ENCODE results near the gene SLC39A6.
A peak's percentile ranks its signal among the peaks of the same experiment; 100 is the strongest.
"Not testable (repeated sequence)": the region's sequence is repeated elsewhere in the genome, so short reads cannot be mapped to it uniquely, and the experiment has no call there.

Gene SLC39A6

GRCh38 chr18:36135264-36135663 is 6.1 kb upstream of the SLC39A6 start:
- no peak for DNase-seq

DNA sequence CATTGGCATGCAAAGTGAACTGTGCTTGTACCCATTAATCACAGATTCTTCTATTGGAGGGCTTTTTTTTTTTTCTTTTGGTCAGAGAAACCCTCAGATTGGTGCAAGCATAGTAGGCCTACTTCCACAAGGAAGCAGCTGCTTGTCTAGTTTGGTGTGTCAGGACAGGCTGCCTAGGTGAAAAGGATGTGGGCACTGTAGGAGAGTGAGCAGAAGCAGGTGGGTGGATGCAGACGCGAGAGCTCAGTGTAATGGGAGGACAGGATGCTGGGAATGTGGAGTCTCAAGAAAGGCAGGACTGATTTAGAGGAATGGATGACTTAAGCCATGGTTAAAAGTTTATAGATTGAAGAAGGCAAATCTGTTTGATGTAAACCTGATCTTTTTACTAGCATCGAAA is 3.6 kb upstream of the SLC39A6 start:
- DNase-seq = no peak

DNA sequence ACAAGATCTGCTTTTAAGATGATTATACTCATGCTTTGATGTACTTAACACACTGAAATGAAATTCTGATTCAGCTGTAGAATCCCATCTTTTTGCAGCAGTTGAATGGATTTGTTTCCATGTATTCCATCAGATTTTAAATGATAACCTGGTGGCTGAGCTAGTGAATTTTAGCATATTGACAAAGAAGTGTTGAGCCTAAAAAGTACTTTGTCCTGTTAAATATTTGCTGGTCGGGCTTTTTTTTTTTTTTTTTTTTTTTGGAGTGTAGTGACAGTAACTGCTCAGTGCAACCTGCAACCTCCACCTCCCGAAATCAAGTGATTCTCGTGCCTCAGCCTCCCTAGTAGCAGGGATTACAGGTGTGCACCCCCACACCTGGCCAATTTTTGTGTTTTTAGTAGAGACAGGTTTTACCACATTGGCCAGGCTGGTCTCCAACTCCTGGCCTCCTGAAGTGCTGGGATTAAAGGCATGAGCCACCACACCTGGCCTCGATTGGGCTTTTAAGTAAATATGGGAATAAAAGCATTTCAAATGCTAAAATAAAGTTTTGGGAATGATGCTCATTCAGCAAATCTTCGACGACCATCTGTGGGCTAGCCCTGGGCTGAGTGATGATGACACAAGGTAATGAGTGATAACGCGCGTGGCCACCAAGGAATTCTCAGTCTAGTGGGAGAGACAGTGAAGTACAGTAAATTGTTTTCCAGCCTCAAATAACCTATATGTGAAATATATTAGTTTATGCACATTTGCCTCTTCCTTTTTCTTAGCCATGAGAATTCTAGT is 2.7 kb upstream of the SLC39A6 start:
- no peak for DNase-seq

- DNase-seq = no peak
Observed at GRCh38 chr18:36130883-36131653, 1.9 kb upstream of the SLC39A6 start.

GRCh38 chr18:36130039-36130831 is 1.1 kb upstream of the SLC39A6 start:
- peak in 2 of 56 donors; percentile 46 to 68 for DNase-seq

- peak in 3 of 56 donors; percentile 64 to 79 (median 73) for DNase-seq
Observed at GRCh38 chr18:36128907-36129299, 237 bp downstream of the SLC39A6 start.

GRCh38 chr18:36128530-36128870 is 640 bp downstream of the SLC39A6 start:
- peak in 14 of 56 donors; percentile 1 to 31 (median 12) for DNase-seq

GRCh38 chr18:36127836-36128529 is 1.2 kb downstream of the SLC39A6 start:
- DNase-seq = no peak

DNA sequence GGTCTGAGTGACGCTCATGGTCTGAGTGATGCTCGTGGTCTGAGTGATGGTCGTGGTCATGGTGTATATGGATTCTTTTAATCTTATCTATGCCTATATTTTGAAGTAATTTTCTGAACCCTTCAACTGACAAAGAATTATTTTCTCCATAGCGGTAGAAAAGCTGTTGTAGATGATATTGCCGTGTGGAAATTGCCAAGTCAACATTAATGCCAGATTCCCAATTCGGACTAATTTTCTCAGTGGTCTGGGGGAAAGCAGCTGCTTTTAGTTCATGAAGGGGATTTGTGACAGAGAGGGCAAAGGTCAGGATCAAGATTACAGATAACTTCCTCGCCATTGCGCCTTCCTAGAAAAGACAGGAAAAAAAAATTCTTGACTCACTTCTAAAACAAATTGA is 2.5 kb downstream of the SLC39A6 start:
- no peak for DNase-seq

DNA sequence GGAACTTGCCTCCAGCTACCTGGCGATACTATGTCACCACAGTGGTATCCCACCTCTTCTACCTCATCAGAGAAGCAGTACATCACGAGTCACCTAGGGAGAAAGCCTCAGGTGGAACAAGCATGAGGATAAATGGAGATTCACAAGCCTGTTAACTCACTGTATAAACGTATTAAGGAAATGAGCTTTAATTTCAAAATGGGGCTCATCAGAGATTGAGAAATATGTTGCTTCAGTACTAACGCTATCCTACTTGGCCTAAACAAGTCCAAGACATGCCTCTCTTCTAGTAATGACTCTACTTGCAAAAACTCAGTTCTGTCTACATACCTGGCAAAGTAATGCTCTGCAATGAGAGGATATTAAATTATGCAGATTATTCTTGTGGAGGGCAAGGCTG is 4.3 kb downstream of the SLC39A6 start:
- no peak for DNase-seq

- DNase-seq = no peak
Observed at GRCh38 chr18:36120297-36120696, 8.8 kb downstream of the SLC39A6 start.

- DNase-seq = not testable (repeated sequence)
Observed at GRCh38 chr18:36116771-36117170, 12.4 kb downstream of the SLC39A6 start.

- DNase-seq = no peak
Observed at GRCh38 chr18:36114738-36115137, 14.4 kb downstream of the SLC39A6 start.

DNA sequence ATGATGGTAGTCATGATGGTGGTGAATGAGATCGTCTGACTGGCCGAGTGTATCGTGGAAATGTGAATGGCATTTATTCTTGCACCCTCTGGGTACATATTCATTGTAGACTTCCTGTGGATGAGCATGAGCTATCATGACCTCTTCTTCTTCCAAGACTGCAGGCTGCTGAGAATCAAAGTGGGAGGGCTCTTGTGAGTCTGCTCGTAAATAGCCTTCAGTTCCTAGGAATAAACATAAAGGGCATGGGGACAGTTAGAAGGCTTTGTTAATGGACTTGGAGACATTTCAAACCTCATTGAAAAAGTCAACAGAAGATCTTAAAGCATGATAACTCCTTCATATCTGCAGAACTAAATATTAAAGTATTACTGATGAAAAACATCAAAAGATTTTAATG is 14.9 kb downstream of the SLC39A6 start:
- DNase-seq = no peak

DNA sequence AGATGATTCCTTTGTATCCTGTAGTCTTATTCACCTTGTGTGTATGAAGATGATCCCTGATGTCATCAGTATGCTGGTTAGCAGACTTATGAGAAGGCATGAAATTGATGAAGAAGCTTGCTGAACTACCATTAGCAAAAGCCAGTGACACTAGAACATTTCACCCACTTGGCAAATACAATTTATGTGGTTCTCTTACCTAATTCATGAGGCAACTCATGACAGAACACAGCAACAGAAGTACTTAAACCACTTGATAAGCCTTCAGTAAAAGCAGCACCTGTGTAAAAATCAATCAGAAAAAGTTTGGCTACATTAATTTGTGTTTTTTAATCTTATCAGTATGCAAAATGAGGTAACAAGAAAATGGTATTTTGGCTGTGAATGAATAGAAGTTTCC is 16.8 kb downstream of the SLC39A6 start:
- DNase-seq = no peak

DNA sequence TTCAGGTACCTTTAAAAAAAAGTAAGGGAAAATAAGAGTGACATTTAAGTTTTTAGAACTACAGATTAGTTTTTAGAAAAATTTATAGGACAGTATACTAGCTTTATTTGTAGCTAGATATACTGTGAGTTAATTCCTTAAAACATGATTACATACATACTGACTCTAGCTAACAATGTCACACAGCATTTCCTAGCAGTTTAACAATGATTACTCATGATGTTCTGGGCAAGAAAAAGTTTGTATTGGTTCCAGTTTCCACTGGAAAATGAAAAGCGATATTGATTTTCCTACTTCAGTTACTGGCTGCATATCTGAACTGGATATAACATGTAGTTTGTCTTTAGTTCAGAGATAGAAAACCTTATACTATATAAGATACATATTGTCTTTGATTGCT is 19.4 kb downstream of the SLC39A6 start:
- DNase-seq = no peak

- no peak for DNase-seq
Observed at GRCh38 chr18:36108601-36109000, 20.5 kb downstream of the SLC39A6 start.

DNA sequence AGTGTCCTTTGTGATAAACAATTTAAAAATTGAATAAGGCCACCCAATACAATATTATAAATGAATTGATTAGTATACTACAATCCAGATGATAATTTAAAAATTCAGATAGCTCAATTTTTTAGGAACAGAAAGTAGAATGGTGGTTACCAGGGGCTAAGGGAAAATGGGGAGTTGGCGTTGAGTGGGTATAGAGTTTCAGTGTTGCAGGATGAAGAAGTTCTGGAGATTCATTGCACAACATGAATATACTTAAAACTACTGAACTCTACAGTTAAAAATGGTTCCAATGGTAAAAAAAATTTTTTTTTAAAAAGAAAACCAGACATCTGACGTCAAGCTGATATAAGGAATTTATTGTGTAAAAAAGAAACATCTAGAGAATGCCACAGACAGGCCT is 20.9 kb downstream of the SLC39A6 start:
- DNase-seq = no peak

- no peak for DNase-seq
Observed at GRCh38 chr18:36107477-36107876, 21.7 kb downstream of the SLC39A6 start.

DNA sequence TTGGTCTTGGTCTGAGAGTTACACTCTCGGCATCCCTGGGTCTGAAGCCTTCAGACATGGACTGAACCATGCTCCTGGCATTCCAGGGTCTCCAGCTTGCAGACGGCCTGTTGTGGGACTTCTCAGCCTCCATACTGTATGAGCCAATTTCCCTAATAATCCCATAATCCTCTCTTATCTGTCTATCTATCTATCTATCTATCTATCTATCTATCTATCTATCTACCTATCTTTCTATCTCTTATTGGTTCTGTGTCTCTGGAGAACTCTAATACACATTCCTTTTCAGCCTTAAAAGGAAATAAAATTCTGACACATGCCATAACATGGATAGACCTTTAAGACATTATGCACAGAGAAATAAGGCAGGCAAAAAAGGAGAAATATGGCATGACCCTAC is 24.4 kb downstream of the SLC39A6 start:
- DNase-seq = no peak

GRCh38 chr18:36101943-36102342 is 27.2 kb downstream of the SLC39A6 start:
- DNase-seq = no peak

GRCh38 chr18:36099311-36099710 is 29.8 kb downstream of the SLC39A6 start:
- no peak for DNase-seq

Measured in nucleus accumbens (tissue), 56 donors.